C1 segment of cervical spinal cord (tissue), 14 donors: ENCODE data around the gene FKBP1B.
"Not testable (repeated sequence)": the region's sequence is repeated elsewhere in the genome, so short reads cannot be mapped to it uniquely, and the experiment has no call there.

Experiments
- DNase-seq, 14 donors: peaks; one replicate each; lab custom pipeline; 2025; lab: John Stamatoyannopoulos, UW

FKBP1B gene

DNA sequence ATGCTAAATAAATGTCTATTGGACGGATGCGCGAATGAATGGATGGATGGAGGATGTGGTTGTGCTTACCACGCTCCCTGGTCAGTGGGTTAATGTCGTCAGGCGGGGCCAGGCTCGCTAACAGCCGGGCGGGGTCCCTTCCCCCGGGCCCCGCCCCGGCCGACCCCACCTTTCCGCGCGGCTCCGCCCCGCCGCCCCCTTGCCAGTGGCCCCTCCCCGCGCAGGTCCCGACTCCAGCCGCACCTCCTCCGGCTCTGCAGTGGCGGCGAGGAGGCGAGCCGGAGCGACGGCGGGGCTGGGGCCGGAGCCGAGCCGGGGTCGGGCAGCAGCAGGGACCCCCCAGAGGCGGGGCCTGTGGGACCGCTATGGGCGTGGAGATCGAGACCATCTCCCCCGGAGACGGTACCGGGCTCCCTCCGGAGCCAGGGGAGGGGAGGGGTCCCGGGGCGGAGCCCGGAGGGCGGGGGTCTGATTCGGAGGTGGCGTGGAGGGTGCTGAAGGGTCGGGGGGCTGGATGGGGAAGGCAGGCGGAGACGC lies at the start of gene FKBP1B:
FKBP1B (plus strand) TSS at position 257 of the 537 bp plus-strand sequence; CDS start at position 366, 109 bp downstream.
- DNase-seq: peak in 5 of 14 donors; percentile 6 to 75 (median 8)

DNA sequence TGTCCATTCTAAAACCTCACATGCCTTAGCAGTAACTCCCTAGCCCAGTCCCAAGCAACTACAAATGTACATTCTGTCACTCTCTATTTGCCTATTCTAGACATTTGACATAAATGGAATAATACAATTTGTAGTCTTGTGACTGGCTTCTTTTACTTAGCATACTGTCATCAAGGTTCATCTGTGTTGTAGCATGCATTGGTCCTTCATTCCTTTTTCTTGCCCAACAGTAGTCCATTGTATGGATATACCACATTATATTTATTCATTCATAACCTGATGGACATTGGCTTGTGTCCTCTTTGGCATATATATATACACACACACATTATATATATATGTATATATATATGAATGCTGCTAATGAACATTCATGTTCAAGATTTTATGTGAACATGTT lies 41.8 kb upstream of the FKBP1B start:
- no peak for DNase-seq

DNA sequence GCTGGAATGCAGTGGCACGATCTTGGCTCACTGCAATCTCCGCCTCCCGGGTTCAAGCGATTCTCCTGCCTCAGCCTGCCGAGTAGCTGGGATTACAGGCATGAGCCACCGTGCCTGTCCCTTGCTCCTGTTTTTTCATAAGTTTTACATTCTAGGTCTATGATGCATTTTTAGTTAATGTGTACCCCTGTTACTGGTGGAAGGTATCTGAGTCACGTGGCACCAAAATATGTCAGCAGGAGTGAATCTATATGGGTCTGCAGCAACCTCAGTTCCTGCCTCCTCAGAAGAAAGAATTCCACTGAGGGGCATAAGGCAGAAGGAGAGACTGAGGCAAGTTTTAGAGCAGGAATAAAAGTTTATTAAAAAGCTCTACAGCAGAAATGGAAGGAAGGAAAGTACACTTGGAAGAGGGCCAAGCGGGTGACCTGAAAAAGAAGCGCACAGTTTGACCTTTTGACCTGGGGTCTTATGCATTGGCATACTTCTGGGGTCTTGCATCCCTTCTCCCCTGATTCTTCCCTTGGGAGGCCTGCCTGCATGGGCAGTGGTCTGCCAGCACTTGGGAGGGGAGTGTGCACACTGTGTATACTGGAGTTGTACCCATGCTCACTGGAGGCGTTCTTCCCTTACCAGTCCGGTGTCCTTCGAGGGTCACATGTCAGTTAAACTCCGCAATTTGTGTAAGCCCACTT lies 40.7 kb upstream of the FKBP1B start:
- no peak for DNase-seq

DNA sequence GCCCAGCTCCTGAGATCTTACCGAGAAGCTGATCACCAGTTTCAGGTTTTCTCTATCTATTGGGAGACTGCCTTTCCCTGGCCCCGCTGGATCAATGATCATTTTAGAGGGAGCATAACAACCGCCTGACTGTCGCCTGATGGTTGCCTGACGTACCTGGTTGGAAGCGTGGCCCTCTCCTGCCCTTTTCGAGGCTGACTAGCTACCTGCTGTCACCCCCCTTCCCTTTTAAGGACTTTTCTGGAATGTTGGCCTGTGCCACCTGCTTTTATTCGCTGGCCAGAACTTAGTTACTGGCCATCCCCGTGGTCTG lies 40.2 kb upstream of the FKBP1B start:
- no peak for DNase-seq

DNA sequence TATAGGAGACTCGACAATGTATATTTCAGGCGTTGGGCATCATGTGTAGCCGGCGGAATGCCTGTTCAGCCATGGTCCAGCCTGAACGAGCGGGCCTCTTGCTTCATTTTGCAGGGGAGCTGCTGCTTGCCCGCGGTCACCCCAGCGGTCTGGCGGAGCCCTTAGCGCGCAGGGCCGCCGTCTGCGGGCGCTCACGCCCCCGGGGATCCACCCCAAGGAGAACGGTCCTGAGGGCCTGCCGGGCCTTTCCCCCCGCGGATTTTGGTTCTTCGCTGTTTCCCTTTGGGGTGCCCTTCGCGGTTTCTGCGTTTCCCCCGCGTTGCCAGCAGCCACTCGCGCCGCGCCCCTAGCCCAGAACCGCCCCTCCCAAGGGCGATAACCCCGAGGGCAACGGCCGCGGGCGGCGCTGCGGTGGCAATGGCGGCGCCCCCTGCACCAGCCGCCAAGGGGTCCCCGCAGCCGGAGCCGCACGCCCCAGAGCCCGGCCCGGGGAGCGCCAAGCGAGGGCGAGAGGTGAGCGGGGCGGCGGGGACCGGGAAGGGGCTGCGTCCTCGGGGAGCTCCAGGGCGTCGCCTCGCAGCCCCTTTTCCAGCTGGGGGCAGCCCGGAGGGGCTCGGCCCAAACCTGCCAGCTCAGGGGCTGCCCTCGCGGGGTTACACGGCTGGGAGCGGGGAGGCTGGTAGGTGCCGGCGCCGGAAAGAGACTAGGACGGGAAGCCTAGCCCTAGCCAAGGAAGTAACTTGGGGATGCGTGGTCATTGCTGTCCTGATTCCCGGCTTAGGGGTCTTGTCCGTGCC lies 39.7 kb upstream of the FKBP1B start, which contains the start of gene MFSD2B:
MFSD2B (plus strand) TSS at position 406 of the 797 bp plus-strand sequence; CDS start at position 418, 12 bp downstream.
- DNase-seq: no peak

DNA sequence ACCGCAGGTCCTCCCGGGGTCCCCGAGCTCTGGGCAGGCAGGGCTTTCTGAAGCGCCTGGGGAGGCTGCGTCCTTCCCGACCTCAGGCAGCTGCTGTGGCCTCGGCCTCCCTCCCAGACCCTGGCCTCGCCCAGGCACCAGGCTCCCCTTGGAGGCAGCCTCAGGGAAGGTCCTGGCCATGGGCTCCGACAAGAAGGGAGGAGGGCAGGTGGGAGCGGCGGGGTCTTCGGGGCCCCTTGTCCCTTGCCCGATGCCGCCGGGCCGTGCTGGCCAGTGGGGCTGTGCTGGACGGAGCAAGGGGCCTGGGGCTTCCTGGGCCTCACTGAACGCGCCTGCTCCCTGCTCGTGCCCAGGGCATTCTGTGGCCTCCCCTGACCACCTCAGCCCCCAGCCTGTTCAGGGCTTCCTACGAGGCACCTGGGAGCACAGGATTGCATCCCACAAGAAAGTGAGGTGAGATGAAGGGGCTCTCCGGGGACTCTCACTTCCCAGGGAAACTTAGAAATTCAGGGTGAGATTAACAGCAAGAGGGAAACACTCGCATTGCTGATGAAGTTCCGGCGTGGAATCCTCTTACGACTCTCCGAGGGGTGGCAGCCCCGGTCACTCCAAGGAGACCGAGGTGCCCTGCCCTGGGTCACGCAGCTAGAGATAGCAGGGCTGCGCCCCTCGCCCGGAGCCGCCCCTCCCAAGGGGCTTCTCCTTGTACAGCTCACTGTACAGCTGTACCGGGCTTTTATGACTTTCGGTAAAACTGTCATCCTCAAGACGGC lies 38.9 kb upstream of the FKBP1B start:
- no peak for DNase-seq

DNA sequence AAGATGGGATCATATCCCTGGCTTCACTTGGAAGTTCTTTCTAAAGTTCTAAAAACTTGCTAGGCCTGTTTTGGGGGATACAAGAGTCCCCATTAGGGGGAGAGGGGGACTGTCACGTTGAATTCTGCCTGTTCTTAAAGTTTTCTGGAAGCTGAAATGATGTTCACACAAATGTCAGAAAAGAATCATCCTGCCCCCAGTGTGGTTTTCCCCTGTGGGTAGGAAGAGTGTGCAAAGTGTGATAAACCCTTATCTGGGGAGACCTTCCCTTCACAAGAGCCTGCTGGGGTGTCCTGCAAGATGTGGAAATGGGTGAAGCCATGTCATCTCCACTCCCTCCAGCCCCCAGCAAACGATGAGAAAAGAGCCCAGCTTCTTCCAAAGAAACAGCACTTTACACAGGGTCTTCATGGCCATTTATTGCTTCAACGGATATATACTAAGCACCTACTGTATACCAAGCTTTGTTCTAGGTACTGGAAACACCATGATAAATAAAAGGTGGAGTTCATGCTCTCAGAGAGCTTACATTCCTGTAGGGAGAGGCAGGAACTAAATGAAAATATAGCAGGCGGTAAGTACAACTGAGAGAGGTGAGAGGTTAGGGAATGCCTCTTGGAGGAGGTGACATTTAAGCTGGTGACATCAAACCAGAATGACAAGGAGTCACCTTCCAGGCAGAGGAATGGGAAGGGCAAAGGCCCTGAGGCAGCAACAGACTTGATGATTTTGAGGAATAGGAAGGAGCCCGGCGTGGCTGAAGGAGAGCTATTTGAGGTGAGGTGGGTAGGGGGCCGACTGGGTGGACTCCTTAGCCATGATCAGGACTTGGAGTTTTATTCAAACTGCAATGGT lies 38.1 kb upstream of the FKBP1B start:
- DNase-seq: no peak

DNA sequence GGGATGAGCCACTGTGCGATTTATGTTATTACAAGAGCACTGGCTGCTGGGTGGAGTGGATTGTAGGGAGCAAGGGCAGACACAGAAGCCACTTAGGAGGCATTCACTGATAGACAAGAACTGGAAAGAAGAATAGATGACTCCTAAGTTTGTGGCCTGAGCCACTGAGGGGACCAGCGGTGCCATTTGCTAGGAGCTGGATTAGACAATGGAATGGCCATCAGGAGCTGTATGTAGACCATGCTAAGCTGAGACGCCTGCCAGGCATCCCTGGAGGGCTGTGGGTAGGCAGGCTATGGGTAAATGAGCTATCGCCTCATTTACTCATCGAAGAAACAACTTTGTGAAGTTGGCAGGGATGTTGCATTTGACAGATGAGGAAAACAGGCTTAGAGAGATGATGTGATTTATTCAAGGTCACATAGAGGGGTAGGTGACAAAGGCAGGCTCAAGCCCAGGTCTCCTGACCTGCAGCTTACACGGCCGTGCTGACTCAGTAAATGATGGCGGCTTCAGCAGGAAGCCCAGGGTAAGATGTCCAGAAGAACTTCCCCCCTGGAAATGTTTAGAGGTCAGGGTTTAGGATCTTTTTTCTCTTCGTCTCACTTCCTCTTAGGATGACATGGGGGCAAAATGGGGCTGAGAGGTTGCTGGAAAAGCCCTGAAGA lies 36.9 kb upstream of the FKBP1B start:
- DNase-seq: no peak

DNA sequence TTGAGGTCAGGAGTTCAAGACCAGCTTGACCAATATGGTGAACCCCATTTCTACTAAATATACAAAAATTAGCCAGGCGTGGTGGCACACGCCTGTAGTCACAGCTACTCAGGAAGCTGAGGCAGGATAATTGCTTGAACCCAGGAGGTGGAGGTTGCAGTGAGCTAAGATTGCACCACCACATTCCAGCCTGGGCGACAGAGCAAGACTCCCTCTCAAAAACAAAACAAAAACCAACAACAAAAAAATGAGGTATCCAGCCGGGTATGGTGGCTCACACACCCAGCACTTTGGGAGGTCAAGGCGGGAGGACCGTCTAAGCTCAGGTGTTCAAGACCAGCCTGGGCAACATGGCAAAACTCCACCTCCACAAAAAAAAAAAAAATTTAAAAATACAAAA lies 34.6 kb upstream of the FKBP1B start:
- not testable (repeated sequence) for DNase-seq

DNA sequence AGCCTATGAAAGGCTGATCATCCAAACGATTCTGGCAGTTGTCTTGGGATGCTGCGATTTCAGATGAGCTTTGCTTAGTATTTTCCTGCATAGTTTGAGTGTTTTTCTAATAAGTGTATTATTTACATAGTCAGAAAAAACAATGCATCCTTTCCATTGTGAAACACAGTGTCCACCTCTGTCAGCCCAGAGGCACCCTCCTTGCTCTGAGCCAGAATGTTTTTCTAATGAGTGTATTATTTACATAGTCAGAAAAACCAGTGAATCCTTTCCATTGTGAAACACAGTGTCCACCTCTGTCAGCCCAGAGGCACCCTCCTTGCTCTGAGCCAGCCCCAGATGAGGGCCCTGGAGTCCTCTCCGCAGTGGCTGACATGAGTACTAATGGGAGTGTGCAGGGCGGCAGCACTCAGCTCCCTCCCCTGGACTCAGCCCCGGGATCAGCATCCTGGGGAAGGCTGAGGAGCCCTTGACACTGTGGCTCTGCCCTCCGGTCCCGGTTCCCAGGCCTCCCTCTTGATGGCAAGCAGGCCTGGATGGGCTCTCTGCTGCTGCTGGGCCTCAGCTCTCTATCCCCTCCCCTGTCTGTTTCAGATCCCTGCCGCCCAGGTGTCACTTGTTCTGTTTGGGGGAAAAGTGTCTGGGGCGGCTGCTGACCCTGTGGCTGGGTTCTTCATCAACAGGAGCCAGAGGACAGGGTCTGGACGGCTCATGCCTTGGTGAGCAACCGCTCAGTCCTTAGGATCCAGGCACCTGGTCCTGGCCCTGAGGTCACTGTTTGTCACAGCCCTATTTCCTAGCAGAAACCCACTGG lies 33.8 kb upstream of the FKBP1B start:
- no peak for DNase-seq

DNA sequence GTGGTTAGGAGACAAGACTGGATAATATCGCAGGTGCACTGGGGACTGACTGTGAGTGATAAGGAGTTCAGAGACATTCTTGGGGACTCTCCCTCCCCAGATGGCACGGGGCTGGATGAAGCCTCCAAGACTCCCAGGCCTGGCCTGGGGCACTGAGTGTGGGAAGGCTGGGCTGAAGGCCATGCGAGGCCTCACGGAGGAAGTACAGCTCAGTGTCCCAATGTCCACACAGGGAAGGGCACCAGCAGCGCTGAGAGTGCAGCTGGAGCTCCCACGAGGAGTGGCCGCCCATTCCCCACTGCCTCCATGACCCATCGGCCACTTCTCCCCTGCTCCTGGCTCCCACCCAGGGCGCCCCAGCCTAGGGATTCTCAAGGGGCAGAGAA lies 33.2 kb upstream of the FKBP1B start:
- DNase-seq: no peak

DNA sequence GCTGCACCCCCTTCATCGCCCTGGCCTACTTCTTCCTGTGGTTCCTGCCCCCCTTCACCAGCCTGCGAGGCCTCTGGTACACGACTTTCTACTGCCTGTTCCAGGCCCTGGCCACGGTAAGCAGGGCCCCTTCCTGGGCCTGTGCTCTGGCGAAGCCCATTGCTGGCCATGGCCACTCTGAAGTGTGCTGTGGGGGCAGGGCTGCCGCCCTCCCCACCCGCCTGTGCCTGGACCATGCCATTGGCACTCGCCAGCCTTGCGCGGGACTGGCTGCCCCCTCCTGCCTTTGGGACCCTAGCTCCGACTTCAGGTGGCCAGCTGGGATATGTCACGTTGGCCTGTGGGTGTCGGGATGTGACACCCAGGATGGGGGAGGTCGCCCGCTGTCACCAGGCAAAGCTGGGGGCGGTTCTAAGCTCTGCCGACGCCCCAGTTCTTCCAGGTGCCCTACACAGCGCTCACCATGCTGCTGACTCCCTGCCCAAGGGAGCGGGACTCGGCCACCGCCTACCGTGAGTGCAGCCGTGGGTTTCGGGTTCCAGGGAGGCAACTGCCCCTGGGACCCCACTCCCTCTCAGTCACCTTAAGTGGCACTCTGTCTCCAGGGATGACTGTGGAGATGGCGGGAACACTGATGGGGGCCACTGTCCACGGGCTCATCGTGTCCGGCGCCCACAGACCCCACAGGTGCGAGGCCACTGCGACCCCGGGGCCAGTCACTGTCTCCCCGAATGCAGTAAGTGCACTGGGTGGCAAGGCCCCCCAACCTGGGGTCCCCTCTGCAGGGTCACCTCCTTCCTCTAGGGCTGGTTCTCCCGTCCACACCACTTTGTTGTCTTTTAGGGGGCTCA lies 32.5 kb upstream of the FKBP1B start:
- DNase-seq: no peak

DNA sequence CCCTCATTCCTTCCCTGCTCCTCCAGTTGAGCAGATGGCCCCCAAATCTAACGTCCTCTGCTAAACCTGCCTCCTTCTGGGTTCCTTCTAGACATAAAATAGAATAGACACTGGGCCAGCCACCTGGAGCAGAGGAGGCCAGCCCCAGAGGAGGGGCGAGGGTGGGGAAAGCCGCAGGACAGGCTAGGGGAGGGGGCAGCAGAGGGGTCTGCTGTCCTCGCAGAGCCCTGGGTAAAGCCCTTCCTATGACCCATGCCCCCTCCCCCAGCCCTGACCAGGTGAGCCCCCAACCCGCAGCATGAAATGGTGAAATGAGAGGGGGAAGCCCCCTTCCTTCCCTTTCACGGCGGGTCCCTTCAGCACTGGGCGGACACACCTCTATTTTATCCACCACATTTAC lies 31.8 kb upstream of the FKBP1B start:
- no peak for DNase-seq

DNA sequence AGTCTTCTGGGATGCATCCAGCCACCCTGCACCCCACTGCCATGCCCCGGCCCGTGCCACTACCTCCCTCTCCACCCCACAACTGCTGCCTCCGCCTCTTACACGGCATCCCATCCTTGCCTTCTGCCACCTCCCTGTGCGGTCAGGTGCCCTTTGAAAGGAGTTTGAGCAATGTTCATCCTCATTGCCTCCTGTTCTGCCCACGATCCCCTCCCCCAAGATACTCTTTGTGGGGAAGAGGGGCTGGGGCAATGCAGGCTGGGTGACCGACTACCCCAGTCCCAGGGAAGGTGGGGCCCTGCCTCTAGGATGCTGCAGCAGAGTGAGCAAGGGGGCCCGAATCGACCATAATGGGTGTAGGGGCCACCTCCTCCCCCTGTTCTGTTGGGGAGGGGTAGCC lies 31.3 kb upstream of the FKBP1B start:
- DNase-seq: no peak

DNA sequence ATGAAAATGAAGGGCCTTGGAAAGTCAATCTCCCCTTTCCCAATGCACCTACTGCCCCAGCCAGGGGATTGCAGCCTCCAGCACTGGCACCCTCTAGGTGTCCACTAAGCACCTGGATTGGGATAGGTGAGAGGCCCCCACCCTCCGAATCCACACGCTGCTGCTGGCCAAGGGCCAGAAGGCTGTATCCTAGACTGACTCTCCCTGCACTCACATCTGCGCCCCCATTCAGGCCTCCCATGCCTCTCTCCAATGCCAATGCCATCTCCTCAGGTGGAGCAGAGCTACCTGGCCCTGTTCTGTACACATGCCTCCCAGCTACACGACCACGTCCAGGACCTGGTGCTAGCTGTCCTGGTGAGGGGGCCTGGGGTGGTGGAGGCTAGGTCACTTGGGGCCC lies 29.8 kb upstream of the FKBP1B start:
- no peak for DNase-seq

DNA sequence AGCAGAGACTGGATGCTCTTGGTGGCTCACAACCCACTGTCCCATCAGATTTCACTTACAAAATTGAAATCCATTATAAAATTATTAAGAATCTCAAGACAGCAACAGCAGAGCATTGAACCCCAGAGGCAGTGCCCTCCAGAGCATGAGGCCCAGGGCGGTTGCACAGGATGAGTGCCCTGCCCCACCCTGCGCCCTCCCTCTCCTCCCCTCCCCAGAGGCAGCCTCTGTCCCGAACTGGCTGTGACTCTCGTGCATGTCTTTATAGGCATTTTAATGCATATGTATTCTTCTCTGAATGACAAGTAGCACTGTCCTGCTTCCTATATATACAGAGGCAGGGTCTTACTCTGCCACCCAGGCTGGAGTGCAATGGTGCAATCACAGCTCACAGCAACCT lies 29.3 kb upstream of the FKBP1B start:
- DNase-seq: no peak

DNA sequence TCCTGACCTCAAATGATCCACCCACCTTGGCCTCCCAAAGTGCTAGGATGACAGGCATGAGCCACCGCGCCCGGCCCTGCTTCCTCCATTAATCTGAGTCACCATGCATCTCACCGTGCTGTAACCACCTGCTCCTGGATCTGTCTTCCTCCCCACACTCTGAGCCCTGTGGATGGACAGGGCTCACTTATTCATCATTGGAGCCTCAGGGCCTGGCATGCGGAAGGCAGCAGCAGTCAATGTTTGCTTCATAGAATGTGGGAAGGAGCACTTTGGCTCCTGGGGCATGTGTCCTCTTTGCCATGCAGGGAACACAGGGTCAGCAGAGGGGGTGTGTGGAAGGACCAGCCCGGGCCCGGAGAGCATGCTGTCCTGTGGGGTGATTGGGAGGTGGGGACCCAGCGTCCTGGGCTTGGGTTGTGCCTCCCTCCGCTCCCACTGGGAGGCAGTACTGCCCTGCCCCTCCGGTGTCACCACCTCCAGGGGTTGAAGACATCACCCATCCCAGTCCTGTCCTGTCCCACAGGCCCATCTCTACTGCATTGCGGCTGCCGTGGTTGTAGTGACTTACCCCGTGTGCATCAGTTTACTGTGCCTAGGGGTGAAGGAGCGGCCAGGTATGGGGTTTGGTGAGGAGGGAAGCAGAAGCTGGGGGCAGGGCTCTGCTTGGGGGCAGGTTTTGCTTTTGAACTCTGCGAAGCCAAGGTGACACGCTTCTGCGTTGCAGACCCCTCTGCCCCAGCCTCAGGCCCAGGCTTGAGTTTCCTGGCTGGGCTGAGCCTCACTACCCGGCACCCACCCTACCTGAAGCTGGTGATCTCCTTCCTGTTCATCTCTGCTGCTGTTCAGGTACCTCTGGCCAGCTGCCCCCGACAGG lies 28.2 kb upstream of the FKBP1B start:
- no peak for DNase-seq
